ENCODE data around the gene CFHR1.

CFHR1 gene

DNA sequence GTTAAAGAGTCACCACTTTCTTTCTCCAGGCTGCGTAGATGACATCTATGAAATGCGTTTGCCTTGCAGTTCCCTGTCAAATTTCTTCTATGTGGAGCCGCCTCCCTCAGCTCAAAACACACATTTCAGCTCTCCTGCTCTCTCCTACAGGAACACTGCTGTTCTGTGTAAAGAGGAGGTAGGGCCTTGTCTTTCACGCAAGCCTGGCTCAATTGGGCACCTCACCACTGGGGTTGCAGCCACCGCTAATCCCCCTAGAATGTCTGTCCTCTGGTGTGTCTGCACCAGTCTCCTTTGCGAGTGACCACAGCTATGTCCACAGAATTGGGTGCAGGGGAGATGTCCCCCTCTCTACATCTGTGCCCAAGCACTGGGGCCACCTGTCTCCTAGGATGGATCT is 36.5 kb downstream of the CFHR1 start:
- no peak for TF ChIP-seq JUND (IDR thresholded peaks at IDR 0.05; ENCODE audit: low read depth)
- DNase-seq (ENCODE audit: low read depth in 1 of 2, low spot score in 1 of 2): no peak
- in situ Hi-C loops (cut with HindIII; ENCODE audit: low pct_unique_long_range_greater_than_20kb, low sequenced_read_pairs): no loop called here

DNA sequence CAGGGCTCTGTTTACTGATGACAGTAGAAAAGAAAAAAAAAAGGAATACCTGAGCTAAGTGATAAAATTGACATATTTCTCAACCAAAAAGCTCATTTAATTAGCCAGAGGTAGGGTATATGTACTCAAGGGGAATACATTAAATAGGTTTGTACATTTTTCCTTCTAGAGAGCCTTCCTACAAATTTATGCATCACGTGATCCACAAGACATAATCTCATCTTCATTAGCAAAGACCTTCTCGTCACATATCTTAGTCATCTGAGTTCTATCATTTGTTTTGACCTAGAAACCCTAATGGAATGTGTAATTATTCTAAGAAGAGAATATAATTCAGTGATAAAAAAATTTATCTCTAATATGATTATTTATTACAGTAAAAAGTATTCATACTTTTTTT is 37.7 kb downstream of the CFHR1 start:
- DNase-seq (ENCODE audit: low read depth in 1 of 2, low spot score in 1 of 2): no peak
- in situ Hi-C loops (cut with HindIII; ENCODE audit: low pct_unique_long_range_greater_than_20kb, low sequenced_read_pairs): no loop called here

DNA sequence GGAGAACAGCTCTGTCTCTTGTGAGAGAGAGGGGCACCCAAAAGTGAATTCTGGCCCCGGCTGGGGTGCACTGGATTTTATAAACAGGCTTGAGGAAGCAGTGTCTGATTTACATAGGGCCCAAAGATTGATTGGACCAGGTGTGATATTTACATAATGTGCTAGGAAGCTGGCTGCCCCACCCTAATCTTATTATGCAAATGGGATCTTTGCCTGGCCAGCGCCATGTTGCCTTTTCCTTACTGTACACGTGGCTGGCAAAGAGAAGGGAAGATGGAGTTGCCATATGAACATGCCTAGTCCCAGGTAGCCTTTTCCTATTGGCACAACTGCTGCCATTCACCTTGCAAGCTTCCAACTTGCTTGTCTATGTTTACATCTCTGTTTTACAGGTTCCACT is 39.3 kb downstream of the CFHR1 start:
- TF ChIP-seq JUND (IDR thresholded peaks at IDR 0.05; ENCODE audit: low read depth): no peak
- in situ Hi-C loops (cut with HindIII; ENCODE audit: low pct_unique_long_range_greater_than_20kb, low sequenced_read_pairs): no loop called here
- DNase-seq (ENCODE audit: low read depth in 1 of 2, low spot score in 1 of 2): no peak

More for the DNA sequence above, 37.7 kb downstream of the CFHR1 start:
- no peak for TF ChIP-seq JUND (IDR thresholded peaks at IDR 0.05; ENCODE audit: low read depth)

DNA sequence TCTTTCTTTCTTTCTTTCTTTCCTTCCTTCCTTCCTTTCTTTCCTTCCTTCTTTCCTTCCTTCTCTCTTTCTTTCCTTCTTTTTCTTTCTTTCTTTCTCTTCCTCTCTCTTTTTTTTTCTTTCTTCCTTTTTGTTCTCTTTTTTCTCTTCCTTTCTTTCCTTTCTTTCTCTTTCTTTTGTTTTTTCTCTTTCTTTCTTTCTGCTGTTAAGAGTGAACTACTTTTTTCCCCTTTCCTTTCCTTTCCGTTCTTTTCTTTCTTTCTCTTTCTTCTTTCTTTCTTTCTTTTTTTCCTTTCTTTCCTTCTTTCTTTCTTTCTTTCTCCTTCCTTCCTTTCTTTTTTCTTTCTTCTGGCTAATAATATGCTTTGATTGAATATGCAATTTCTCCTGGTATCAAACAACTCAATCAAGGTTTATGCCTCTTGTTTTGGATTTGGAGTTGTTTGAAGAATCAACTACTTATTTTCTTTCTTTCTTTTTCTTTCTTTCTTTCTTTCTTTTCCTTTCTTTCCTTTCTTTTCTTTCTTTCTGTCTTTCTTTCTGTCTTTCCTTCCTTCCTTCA is 40.9 kb downstream of the CFHR1 start:
- no peak for TF ChIP-seq JUND (IDR thresholded peaks at IDR 0.05; ENCODE audit: low read depth)
- DNase-seq (ENCODE audit: low read depth in 1 of 2, low spot score in 1 of 2): no peak
- in situ Hi-C loops (cut with HindIII; ENCODE audit: low pct_unique_long_range_greater_than_20kb, low sequenced_read_pairs): no loop called here

DNA sequence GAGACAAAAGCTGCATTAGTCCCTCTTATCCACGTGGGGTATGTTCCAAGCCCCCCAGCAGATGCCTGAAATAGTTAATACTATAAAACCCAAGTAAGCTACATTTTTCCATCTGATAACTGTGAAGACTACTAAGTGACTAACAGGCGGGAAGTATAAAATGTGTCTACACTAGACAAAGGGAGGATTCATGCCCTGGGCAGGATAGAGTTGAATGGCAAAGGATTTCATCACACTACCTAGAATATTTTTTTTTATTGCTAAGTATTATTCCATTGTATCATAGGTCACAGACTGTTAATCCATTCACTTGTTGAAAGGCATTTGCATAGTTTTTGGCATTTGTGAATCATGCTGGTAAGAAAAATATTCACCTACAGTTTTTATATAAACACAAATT is 41.9 kb downstream of the CFHR1 start:
- in situ Hi-C loops (cut with HindIII; ENCODE audit: low pct_unique_long_range_greater_than_20kb, low sequenced_read_pairs): no loop called here
- no peak for TF ChIP-seq JUND (IDR thresholded peaks at IDR 0.05; ENCODE audit: low read depth)
- no peak for DNase-seq (ENCODE audit: low read depth in 1 of 2, low spot score in 1 of 2)

DNA sequence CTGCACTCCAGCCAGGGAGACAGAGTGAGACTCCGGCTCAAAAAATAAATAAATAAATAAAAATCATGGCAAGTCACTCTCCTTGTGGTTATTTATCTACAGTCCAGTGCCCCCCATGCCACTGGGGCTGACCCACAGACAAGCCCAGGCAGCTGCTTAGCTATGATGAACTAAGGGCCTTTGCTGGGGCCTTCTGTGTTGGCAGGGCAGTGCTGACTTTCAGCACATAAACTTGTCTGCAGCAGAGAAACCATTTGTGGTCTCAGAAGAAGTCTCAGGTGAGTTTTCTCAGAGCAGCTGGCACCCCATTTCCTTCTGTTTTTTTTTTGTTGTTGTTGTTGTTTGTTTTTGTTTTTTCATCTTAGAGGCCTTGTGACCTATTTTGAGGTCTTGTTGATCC is 47.4 kb downstream of the CFHR1 start:
- no peak for TF ChIP-seq JUND (IDR thresholded peaks at IDR 0.05; ENCODE audit: low read depth)
- DNase-seq (ENCODE audit: low read depth in 1 of 2, low spot score in 1 of 2): no peak
- in situ Hi-C loops (cut with HindIII; ENCODE audit: low pct_unique_long_range_greater_than_20kb, low sequenced_read_pairs): no loop called here

DNA sequence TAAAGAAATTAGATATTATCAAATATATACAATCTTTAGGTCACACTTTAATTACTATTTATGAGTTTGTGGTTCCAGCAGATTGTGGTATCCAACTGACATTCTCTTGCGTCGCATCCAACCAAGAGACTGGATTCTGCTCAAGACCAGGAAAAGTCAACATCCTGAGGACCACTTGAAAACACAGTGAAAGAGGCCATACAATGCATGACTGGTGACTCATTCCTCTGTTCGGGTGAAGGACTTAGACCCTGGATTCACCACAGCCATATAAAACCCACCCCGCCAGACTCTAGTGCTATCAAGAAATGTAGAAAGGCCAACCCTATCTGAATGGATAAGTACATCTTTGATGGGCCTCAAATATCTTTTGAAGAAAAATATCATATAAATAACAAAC is 53.9 kb downstream of the CFHR1 start:
- in situ Hi-C loops (cut with HindIII; ENCODE audit: low pct_unique_long_range_greater_than_20kb, low sequenced_read_pairs): no loop called here
- DNase-seq (ENCODE audit: low read depth in 1 of 2, low spot score in 1 of 2): no peak
- TF ChIP-seq JUND (IDR thresholded peaks at IDR 0.05; ENCODE audit: low read depth): no peak

DNA sequence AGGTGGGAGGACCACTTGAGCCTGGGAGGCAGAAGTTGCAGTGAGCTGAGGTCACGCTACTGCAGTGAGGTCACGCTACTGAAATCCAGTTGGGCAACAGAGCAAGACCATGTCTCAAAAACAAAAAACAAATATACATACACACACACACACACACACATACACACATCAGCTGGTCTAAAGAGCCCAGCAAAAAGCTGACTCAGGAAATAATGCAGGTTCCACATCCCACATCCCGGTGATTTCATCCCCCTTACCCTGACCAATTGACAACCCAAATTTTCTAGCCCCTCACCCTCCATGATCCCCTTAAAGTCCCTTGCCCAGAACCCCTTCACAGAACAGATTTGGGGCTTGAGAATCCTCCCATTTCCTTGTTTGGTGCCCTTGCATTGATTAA is 56.4 kb downstream of the CFHR1 start:
- in situ Hi-C loops (cut with HindIII; ENCODE audit: low pct_unique_long_range_greater_than_20kb, low sequenced_read_pairs): no loop called here
- no peak for DNase-seq (ENCODE audit: low read depth in 1 of 2, low spot score in 1 of 2)
- TF ChIP-seq JUND (IDR thresholded peaks at IDR 0.05; ENCODE audit: low read depth): no peak

DNA sequence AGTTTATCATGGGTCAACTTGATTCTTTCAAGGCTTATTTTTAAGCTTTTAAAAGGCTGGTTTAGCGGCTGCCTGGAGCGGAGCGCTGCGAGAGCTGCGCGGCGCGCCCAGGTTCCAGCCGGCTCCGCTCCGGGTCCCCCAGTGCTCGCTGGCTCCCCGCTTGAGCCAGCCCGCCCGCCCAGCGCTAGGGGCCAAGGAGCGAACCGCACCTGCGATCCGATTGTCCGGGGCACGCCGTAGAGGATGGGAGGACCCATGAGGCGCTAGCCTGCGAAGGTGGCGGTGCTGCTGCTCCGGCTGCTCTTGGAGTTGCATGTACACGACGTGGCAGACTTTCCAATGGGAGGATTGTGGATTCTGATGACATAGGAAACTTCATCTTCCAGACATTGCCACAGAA is 58.4 kb downstream of the CFHR1 start:
- no peak for TF ChIP-seq JUND (IDR thresholded peaks at IDR 0.05; ENCODE audit: low read depth)
- in situ Hi-C loops (cut with HindIII; ENCODE audit: low pct_unique_long_range_greater_than_20kb, low sequenced_read_pairs): no loop called here
- peak; percentile 36 to 60 for DNase-seq (ENCODE audit: low read depth in 1 of 2, low spot score in 1 of 2)

All from T47D (cell line).